Embryonic facial prominence (tissue), 1 donor: ENCODE data around the gene PTRHD1.
"Not testable (repeated sequence)": the region's sequence is repeated elsewhere in the genome, so short reads cannot be mapped to it uniquely, and the experiment has no call there.

Experiments
- DNase-seq: peaks from one replicate; pipeline ENCODE4 v3.0.0-alpha.2; 2016; ENCODE audit errors: extremely low spot score

Gene PTRHD1

DNA sequence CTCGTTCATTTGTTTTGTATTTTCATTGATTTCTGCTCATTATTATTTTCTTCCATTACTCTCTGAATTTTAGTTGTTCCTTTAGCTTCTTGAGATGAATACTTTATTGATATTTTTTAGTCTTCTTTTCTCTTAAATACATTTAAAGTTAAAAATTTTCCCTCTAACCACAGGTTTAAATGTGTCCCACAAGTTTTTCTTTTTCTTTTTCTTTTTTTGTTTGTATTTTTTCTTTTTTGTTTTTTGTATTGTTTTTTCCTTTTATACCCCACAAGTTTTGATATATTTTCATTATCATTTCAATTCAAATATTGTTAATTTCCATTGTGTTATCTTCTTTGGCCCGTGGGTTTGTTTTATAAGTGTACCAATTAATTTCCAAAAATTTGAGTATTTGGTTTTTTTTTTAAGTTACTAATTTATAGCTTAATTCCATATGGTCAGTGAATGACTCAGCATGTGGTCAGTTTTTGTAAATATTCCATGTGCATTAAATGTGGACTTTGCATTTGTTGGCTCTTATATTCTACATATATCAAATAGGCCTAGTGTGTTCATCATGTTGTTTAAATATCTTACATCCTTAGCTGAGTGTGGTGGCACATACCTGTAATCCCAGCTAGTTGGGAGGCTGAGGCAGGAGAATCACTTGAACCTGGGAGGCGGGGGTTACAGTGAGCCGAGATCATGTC lies 16.3 kb upstream of the PTRHD1 start:
- DNase-seq: no peak

- DNase-seq: no peak
Measured at GRCh38 chr2:24806661-24807036, 13.5 kb upstream of the PTRHD1 start.

- DNase-seq: not testable (repeated sequence)
Measured at GRCh38 chr2:24805811-24806660, 12.8 kb upstream of the PTRHD1 start.

DNA sequence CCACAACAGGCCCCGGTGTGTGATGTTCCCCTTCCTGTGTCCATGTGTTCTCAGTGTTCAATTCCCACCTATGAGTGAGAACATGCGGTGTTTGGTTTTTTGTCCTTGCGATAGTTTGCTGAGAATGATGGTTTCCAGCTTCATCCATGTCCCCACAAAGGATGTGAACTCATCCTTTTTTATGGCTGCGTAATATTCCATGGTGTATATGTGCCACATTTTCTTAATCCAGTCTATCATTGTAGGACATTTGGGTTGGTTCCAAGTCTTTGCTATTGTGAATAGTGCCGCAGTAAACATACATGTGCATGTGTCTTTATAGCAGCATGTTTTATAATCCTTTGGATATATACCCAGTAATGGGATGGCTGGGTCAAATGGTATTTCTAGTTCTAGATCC lies 7.3 kb upstream of the PTRHD1 start:
- DNase-seq: not testable (repeated sequence)

DNA sequence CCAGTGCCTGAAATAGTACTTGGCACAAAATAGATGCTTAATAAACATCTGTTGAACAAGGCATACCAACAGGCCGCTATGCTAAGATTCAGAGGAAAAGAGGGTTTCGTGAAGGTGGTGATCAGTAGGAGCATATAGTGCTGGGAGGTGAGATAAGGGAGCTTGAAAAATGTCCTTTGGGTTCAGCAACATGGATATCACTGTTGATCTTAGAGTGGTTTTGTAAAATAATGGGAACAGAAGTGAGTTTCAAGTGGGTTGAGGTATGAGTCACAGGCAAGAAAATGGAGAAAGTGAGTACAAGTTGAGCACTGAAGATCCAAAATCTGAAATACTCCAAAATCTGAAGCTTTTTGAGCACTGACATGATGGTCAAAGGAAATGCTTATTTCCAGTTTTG lies 4.5 kb upstream of the PTRHD1 start:
- DNase-seq: no peak

GRCh38 chr2:24793761-24794435 lies 707 bp upstream of the PTRHD1 start:
- DNase-seq: no peak

DNA sequence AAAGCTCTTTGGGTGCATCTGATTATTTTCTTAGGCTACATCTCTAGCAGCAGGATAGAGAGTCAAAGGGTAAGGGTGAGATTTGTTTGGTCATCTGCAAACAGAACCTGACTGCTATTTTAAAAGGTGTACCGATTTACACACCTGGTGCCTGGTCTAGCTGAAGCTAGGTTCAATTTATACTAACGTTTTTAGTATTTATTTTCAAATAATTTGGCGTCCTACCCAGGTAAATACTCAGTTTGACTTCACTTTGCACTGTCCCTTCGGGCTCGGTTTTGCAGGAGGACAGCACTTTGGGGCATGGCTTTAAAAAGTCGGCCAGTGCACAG lies 683 bp downstream of the PTRHD1 start:
- DNase-seq: no peak

DNA sequence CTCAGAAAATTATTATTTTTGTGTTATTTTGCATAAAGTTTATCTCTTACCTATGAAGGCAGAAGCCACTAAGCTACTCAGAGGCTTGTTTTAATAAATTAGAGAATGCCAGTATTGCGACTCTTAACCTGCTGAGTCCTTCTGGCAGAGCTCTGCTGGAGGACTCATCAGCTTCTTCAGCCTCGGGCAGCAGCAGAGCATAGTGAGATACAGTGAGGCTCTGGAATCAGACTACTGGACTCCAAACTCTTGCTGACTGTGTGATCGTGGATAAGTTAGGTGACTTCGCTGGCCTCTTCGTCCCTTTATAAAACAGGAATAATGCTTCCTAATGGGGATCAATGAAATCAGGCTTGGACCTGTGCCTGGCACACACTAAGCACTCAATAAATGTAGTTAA lies 1.7 kb downstream of the PTRHD1 start:
- DNase-seq: no peak

DNA sequence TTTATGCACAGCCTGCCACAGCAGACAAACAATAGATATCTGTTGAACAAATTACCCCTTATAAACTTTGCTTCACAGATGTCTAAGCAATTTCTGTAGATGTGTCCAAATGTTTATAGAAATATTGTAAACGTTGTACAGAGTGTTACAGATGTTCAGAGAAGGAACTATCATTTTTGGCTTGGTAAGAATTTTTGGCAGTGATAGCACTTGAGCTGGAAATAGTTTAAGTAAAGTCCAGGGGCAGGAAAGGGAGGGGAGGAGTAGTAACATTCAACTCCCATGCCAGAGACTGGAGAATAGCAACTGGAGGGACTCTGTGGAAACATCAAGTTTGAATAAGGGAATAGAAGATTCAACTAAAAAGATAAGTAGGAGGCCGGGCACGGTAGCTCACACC lies 4.4 kb downstream of the PTRHD1 start:
- no peak for DNase-seq

DNA sequence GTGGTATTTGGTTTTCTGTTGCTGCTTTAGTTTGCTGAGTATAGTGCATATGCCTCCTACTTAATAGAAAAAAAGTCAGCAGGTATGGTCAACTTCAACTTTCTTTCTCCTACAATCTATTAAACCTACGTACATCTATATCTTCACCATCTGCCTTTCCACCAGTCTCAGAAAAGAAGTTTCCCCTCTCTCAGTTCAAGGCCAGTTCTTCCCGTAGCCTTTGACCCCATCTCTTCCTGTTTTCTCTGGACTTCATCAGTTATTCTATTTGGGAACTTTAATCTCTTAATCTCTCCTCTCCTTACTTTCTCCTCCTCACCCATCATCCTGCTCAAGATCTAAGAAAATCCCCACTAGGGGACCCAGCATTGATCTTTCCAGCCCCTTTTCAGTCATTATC lies 5.7 kb downstream of the PTRHD1 start:
- DNase-seq: no peak

DNA sequence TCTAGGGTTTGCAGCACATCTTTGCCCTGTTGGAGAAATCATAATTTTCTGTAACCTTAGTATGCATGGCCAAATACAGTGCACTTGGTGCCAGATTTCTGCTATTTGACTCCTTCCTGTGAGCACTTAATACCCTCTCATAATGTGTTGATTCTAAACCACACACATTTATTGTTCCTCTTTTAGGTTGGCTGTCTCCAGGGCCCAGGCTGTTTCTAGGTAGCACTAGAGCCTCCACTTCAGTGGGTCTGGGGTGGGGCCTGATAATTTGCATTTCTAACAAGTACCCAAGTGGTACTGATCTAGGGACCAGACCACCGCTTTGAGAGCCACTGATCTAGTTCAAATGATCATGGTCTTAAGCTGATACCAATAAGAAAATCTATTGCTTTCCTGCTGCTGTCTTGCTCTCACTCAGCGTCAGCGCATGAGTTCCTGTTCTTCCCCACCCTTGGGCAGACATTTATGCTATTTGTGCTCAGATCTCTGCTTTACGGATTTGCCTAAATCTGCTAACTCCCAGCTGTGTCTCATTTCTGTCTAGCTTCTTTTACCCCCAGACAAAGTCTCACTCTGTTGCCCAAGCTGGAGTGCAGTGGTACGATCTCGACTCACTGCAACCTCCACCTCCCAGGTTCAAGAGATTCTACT lies 7.4 kb downstream of the PTRHD1 start:
- DNase-seq: no peak

GRCh38 chr2:24783641-24784040 lies 9.6 kb downstream of the PTRHD1 start:
- DNase-seq: no peak

- no peak for DNase-seq
Measured at GRCh38 chr2:24779116-24779515, 14.1 kb downstream of the PTRHD1 start.

GRCh38 chr2:24774373-24774772 lies 18.8 kb downstream of the PTRHD1 start:
- DNase-seq: no peak

GRCh38 chr2:24771764-24772586 lies 21.2 kb downstream of the PTRHD1 start:
- no peak for DNase-seq

GRCh38 chr2:24771061-24771460 lies 22.1 kb downstream of the PTRHD1 start:
- DNase-seq: no peak

GRCh38 chr2:24768601-24769000 lies 24.6 kb downstream of the PTRHD1 start:
- DNase-seq: no peak

GRCh38 chr2:24768013-24768412 lies 25.2 kb downstream of the PTRHD1 start:
- DNase-seq: no peak

GRCh38 chr2:24766609-24767008 lies 26.6 kb downstream of the PTRHD1 start:
- no peak for DNase-seq

GRCh38 chr2:24763843-24764242 lies 29.3 kb downstream of the PTRHD1 start:
- no peak for DNase-seq

DNA sequence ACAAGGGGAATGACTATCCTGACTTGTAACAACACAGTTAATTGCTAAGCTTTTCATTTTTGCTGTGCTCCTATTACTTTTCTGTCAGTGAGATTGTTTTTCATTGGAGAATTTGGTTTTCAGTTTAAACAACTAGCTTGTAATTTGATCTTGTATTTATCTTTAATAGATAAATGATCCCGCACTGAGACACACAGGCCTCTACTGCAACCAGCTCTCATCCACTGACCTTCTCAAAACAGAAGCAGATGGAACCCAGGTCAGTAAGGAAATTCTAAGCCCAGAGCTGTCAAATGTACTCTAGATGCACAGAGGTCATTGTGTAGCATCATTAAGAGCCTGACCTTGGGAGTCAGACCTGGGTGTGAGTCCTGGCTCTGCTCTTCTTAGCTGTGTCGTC lies 30.7 kb downstream of the PTRHD1 start:
- no peak for DNase-seq

DNA sequence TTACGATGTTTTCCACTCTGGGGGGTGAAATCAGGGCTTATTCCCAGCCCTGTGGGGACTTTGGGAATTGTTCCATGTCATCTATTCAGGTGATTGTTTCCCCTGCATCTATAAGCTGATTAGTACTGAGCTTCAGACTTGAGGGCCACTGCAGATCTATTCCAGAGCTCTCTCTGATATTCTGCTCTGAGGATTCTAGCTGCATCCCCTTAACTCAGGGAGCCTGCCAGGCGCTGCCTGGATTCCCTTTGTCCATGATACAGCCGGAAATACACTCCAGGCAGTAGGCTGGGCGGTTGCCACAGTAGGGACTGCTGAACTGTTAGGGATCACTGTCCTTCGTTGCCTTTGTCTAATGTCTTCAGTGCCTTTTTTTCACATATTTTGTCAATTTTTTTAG lies 31.3 kb downstream of the PTRHD1 start:
- no peak for DNase-seq
